ENCODE data around the gene SPRING1.

SPRING1 gene

DNA sequence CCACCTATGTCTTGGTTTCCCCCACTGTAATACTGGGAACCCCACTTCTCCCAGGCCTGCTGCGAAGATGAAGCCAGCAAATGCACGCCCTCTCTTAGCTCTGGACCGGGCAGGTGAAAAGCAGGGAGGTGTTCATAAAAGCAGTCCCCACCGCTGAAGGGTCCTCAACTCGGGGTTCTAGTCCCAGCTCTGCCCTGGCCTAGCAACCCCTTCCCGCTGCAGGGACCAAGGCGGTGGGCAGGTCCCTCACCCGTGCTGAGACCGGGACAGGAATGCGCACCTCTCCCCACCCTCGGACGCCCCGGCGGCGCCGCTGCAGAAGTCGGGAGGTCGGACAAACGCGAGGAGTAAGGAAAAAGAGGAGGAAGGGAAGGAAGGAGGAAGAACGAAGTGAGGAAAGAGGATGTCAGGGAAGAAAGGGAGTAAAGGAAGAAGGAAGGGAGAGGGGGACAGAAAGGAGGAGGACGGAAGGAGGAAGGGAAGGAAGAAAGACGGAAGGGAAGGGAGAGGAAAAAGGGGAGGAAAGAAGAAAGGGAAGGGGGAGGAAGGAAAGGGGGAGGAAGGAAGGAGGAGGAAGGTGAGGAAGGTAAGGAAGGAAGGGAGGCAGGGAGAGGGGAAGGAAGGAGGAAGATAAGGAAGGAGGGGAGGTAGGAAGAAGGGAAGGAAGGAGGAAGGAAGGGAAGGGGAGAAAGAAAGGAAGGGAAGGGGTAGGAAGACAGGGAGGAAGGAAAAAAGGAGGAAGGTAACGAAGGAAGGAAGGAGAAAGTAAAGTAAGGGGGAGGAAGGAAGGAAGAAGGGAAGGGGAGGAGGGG, 701 bp downstream of the SPRING1 start (continued):
- TF ChIP-seq, protein P1, sequence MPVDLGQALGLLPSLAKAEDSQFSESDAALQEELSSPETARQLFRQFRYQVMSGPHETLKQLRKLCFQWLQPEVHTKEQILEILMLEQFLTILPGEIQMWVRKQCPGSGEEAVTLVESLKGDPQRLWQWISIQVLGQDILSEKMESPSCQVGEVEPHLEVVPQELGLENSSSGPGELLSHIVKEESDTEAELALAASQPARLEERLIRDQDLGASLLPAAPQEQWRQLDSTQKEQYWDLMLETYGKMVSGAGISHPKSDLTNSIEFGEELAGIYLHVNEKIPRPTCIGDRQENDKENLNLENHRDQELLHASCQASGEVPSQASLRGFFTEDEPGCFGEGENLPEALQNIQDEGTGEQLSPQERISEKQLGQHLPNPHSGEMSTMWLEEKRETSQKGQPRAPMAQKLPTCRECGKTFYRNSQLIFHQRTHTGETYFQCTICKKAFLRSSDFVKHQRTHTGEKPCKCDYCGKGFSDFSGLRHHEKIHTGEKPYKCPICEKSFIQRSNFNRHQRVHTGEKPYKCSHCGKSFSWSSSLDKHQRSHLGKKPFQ (tag by site-specific recombination; IDR thresholded peaks at IDR 0.05): no peak
- peak; percentile 66; the same call in 1 of the 2 replicates for TF ChIP-seq KLF7 (tag by site-specific recombination; IDR thresholded peaks at IDR 0.05; ENCODE audit: borderline replicate concordance)
- no peak for TF ChIP-seq ZNF174 (tag by site-specific recombination; IDR thresholded peaks at IDR 0.05)
- no peak for TF ChIP-seq ZNF529 (tag by site-specific recombination; IDR thresholded peaks at IDR 0.05; ENCODE audit: insufficient replicate concordance)
- TF ChIP-seq, protein P2, sequence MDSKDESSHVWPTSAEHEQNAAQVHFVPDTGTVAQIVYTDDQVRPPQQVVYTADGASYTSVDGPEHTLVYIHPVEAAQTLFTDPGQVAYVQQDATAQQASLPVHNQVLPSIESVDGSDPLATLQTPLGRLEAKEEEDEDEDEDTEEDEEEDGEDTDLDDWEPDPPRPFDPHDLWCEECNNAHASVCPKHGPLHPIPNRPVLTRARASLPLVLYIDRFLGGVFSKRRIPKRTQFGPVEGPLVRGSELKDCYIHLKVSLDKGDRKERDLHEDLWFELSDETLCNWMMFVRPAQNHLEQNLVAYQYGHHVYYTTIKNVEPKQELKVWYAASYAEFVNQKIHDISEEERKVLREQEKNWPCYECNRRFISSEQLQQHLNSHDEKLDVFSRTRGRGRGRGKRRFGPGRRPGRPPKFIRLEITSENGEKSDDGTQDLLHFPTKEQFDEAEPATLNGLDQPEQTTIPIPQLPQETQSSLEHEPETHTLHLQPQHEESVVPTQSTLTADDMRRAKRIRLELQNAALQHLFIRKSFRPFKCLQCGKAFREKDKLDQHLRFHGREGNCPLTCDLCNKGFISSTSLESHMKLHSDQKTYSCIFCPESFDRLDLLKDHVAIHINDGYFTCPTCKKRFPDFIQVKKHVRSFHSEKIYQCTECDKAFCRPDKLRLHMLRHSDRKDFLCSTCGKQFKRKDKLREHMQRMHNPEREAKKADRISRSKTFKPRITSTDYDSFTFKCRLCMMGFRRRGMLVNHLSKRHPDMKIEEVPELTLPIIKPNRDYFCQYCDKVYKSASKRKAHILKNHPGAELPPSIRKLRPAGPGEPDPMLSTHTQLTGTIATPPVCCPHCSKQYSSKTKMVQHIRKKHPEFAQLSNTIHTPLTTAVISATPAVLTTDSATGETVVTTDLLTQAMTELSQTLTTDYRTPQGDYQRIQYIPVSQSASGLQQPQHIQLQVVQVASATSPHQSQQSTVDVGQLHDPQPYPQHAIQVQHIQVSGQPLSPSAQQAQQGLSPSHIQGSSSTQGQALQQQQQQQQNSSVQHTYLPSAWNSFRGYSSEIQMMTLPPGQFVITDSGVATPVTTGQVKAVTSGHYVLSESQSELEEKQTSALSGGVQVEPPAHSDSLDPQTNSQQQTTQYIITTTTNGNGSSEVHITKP (tag by site-specific recombination; IDR thresholded peaks at IDR 0.05): no peak
- TF ChIP-seq ZNF114 (tag by site-specific recombination; IDR thresholded peaks at IDR 0.05): no peak; the same call in 1 of the 2 replicates
- TF ChIP-seq, protein P3, sequence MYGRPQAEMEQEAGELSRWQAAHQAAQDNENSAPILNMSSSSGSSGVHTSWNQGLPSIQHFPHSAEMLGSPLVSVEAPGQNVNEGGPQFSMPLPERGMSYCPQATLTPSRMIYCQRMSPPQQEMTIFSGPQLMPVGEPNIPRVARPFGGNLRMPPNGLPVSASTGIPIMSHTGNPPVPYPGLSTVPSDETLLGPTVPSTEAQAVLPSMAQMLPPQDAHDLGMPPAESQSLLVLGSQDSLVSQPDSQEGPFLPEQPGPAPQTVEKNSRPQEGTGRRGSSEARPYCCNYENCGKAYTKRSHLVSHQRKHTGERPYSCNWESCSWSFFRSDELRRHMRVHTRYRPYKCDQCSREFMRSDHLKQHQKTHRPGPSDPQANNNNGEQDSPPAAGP (tag by site-specific recombination; IDR thresholded peaks at IDR 0.05): 0 out of 2 replicates have a peak, but pooled peaks have one; percentile 35
- TF ChIP-seq ZFP37 (tag by site-specific recombination; IDR thresholded peaks at IDR 0.05): no peak
- TF ChIP-seq ZNF791 (tag by site-specific recombination; IDR thresholded peaks at IDR 0.05): 0 out of 2 replicates have a peak, but pooled peaks have one; percentile 69
- TF ChIP-seq ZNF239 (tag by site-specific recombination; IDR thresholded peaks at IDR 0.05): peak; percentile 21; the same call in 1 of the 2 replicates
- TF ChIP-seq, protein P4, sequence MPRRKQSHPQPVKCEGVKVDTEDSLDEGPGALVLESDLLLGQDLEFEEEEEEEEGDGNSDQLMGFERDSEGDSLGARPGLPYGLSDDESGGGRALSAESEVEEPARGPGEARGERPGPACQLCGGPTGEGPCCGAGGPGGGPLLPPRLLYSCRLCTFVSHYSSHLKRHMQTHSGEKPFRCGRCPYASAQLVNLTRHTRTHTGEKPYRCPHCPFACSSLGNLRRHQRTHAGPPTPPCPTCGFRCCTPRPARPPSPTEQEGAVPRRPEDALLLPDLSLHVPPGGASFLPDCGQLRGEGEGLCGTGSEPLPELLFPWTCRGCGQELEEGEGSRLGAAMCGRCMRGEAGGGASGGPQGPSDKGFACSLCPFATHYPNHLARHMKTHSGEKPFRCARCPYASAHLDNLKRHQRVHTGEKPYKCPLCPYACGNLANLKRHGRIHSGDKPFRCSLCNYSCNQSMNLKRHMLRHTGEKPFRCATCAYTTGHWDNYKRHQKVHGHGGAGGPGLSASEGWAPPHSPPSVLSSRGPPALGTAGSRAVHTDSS (tag by site-specific recombination; IDR thresholded peaks at IDR 0.05): no peak
- peak; percentile 66; the same call in 1 of the 2 replicates for TF ChIP-seq RBAK (tag by site-specific recombination; IDR thresholded peaks at IDR 0.05)
- TF ChIP-seq, protein P5, sequence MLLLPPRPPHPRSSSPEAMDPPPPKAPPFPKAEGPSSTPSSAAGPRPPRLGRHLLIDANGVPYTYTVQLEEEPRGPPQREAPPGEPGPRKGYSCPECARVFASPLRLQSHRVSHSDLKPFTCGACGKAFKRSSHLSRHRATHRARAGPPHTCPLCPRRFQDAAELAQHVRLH (tag by site-specific recombination; IDR thresholded peaks at IDR 0.05): 0 out of 2 replicates have a peak, but pooled peaks have one; percentile 29
- TF ChIP-seq ZXDB (tag by site-specific recombination; IDR thresholded peaks at IDR 0.05): no peak
- TF ChIP-seq, protein P6, sequence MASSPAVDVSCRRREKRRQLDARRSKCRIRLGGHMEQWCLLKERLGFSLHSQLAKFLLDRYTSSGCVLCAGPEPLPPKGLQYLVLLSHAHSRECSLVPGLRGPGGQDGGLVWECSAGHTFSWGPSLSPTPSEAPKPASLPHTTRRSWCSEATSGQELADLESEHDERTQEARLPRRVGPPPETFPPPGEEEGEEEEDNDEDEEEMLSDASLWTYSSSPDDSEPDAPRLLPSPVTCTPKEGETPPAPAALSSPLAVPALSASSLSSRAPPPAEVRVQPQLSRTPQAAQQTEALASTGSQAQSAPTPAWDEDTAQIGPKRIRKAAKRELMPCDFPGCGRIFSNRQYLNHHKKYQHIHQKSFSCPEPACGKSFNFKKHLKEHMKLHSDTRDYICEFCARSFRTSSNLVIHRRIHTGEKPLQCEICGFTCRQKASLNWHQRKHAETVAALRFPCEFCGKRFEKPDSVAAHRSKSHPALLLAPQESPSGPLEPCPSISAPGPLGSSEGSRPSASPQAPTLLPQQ (tag by site-specific recombination; IDR thresholded peaks at IDR 0.05): 0 out of 2 replicates have a peak, but pooled peaks have one; percentile 4
- no peak for TF ChIP-seq ZNF37A (tag by site-specific recombination; IDR thresholded peaks at IDR 0.05)
- TF ChIP-seq ZNF223 (tag by site-specific recombination; IDR thresholded peaks at IDR 0.05): no peak
- TF ChIP-seq ZNF146 (tag by site-specific recombination; IDR thresholded peaks at IDR 0.05): peak; percentile 40; the same call in 1 of the 2 replicates
- TF ChIP-seq, protein P7, sequence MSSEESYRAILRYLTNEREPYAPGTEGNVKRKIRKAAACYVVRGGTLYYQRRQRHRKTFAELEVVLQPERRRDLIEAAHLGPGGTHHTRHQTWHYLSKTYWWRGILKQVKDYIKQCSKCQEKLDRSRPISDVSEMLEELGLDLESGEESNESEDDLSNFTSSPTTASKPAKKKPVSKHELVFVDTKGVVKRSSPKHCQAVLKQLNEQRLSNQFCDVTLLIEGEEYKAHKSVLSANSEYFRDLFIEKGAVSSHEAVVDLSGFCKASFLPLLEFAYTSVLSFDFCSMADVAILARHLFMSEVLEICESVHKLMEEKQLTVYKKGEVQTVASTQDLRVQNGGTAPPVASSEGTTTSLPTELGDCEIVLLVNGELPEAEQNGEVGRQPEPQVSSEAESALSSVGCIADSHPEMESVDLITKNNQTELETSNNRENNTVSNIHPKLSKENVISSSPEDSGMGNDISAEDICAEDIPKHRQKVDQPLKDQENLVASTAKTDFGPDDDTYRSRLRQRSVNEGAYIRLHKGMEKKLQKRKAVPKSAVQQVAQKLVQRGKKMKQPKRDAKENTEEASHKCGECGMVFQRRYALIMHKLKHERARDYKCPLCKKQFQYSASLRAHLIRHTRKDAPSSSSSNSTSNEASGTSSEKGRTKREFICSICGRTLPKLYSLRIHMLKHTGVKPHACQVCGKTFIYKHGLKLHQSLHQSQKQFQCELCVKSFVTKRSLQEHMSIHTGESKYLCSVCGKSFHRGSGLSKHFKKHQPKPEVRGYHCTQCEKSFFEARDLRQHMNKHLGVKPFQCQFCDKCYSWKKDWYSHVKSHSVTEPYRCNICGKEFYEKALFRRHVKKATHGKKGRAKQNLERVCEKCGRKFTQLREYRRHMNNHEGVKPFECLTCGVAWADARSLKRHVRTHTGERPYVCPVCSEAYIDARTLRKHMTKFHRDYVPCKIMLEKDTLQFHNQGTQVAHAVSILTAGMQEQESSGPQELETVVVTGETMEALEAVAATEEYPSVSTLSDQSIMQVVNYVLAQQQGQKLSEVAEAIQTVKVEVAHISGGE (tag by site-specific recombination; conservative IDR thresholded peaks at IDR 0.05; ENCODE audit: low read depth): peak; percentile 74
- TF ChIP-seq ZNF837 (tag by site-specific recombination; IDR thresholded peaks at IDR 0.05): no peak
- peak; percentile 15; the same call in 1 of the 2 replicates for TF ChIP-seq KLF9 (tag by site-specific recombination; IDR thresholded peaks at IDR 0.05; ENCODE audit: low read depth)
- TF ChIP-seq ZNF221 (tag by site-specific recombination; IDR thresholded peaks at IDR 0.05; ENCODE audit: borderline replicate concordance): no peak
- TF ChIP-seq ZNF555 (tag by site-specific recombination; conservative IDR thresholded peaks at IDR 0.05): no peak
- 0 out of 2 replicates have a peak, but pooled peaks have one; percentile 68 for TF ChIP-seq HOXC10 (CRISPR knock-in tag; IDR thresholded peaks at IDR 0.05)
- peak; percentile 51; the same call in 1 of the 2 replicates for TF ChIP-seq ZNF157 (tag by site-specific recombination; IDR thresholded peaks at IDR 0.05)
